ENCODE results near the gene DKC1. TPM values are rescaled to one million over a fixed set of nuclear protein-coding genes. Genes with fewer than 3 reads are reported as not detected.

DKC1 gene
- 54.4 and 61.9 TPM in 2 replicates for total RNA-seq (2014; rRNA removed; shearing (Covaris generic))
- polyA plus RNA-seq (2015; cell fraction: cytosol; rRNA removed): 76.5 and 78.4 TPM in 2 replicates
- polyA plus RNA-seq (2015; cell fraction: nucleus; rRNA removed): 132 and 198 TPM in 2 replicates

DNA sequence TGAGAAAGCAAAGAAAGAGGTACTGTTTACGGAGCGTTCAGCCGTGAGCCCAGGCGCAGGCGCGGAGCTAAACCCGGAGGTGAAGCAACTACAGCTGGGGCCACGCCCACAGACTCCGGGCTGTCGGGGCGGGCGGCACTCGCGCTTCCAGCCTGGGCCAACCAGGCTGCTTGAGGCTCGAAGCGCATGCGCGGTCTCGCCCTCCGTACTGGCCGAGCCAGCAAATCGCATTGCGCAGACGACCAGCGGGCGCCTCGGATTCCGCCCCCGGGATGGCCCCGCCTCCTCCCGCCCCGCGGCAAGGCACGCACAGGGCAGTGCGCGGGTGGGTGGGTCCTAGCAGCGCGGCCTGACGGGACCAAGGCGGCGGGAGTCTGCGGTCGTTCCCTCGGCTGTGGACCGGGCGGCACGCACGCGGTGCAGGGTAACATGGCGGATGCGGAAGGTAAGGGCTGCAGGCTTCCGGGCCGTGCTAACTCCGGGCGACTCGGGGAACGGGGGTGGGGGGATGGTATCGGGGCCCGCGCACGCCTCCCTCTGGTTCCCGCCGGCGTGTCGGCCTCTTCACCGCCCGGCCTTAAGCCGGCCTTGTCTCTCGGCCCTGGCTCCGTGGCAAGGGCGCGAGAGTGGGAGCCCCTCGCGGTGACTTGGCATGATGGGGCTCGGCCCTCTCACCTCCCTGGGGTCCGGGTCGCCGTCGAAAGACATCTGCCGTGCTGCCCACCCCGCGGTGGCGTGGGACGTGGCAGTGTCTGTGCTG lies at the start of gene DKC1:
Gene DKC1, plus strand, starts transcription at position 328 of the 760 bp plus-strand sequence. Its CDS starts 102 bp downstream, at position 430.
- in situ Hi-C loops (cut with HindIII; ENCODE audit: low pct_unique_long_range_greater_than_20kb, low sequenced_read_pairs): no loop called here
- DNase-seq (ENCODE audit: low read depth, low spot score): peak; percentile 94

DNA sequence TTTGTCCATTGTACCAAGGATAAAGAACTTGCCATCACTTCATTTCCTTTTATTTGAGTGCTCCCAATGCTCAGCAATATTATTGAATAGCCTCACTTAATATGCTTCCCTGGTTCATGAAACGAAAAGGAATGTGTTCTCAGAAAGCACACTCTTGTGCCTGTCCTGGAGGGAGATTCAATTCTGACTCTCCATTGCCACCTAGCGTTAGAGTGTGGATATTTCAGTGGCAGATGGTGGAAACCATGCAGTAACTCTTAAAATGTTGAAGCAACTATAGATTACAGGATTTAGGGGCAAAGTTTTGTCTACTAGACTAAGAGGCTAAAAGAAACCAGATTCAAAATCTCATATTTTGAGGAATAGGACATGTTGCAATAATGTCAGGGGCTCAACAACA lies 47.7 kb upstream of the DKC1 start:
- peak; percentile 57 for DNase-seq (ENCODE audit: low read depth, low spot score)
- in situ Hi-C loops (cut with HindIII; ENCODE audit: low pct_unique_long_range_greater_than_20kb, low sequenced_read_pairs): no loop called here

GRCh38 chrX:154715825-154716224 lies 46.8 kb upstream of the DKC1 start:
- in situ Hi-C loops (cut with HindIII; ENCODE audit: low pct_unique_long_range_greater_than_20kb, low sequenced_read_pairs): no loop called here

GRCh38 chrX:154717824-154718223 lies 44.8 kb upstream of the DKC1 start:
- in situ Hi-C loops (cut with HindIII; ENCODE audit: low pct_unique_long_range_greater_than_20kb, low sequenced_read_pairs): no loop called here
- DNase-seq (ENCODE audit: low read depth, low spot score): peak; percentile 58

More at GRCh38 chrX:154715825-154716224, 46.8 kb upstream of the DKC1 start:
- no peak for DNase-seq (ENCODE audit: low read depth, low spot score)

DNA sequence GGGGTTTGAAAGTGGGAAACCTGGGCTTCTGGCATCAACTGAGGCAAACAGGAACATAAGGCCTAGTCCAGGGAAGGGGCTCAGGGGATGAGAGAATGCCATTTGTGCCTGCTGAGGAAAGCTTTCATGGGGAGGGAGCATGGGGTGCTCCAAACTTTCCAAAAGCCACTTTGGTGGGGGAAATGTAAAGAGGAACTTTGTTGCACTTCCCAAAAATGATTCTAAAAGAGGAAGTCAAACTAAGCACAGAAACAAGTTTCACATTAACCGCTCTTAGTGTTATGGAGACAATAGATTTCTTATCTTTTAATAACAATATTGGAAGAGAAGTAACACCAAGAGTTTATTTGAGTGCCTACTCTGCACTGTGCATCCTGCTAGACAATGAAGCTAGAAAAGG lies 44.0 kb upstream of the DKC1 start:
- in situ Hi-C loops (cut with HindIII; ENCODE audit: low pct_unique_long_range_greater_than_20kb, low sequenced_read_pairs): no loop called here
- no peak for DNase-seq (ENCODE audit: low read depth, low spot score)

GRCh38 chrX:154719132-154719675 lies 43.5 kb upstream of the DKC1 start:
- in situ Hi-C loops (cut with HindIII; ENCODE audit: low pct_unique_long_range_greater_than_20kb, low sequenced_read_pairs): no loop called here
- no peak for DNase-seq (ENCODE audit: low read depth, low spot score)

DNA sequence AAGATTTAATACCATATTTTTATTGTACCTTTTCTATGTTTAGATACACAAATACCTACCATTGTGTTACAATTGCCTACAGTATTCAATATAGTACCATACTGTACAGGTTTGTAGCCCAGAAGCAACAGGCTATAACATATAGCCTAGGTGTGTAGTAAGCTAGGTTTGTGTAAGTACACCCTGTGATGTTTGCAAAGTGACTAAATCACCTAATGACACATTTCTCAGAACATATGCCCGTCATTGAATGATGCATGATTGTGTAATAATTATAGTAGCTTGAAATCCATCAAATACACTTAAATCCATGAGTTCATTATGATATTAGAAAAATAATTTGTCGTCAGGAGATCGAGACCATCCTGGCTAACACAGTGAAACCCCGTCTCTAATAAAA lies 42.6 kb upstream of the DKC1 start:
- no peak for DNase-seq (ENCODE audit: low read depth, low spot score)
- in situ Hi-C loops (cut with HindIII; ENCODE audit: low pct_unique_long_range_greater_than_20kb, low sequenced_read_pairs): no loop called here

DNA sequence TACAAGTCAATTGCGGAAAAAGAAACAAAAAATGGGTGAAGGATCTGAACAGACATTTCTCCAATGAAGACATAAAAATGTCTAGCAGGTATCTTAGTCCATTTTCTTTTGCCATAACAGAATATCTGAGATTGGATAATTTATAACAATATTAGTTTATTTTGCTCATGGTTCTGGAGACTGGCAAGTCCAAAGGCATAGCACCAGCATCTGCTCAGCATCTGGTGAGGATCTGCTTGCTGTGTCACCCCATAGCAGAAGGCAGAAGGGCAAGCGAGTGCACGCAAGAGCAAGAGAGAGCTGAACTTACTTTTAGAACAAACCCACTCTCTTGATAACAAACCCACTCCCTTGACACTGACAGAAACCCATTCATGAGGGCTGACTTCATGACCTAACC lies 41.5 kb upstream of the DKC1 start:
- no peak for DNase-seq (ENCODE audit: low read depth, low spot score)
- in situ Hi-C loops (cut with HindIII; ENCODE audit: low pct_unique_long_range_greater_than_20kb, low sequenced_read_pairs): no loop called here

GRCh38 chrX:154724993-154725756 lies 37.5 kb upstream of the DKC1 start:
- in situ Hi-C loops (cut with HindIII; ENCODE audit: low pct_unique_long_range_greater_than_20kb, low sequenced_read_pairs): no loop called here
- DNase-seq (ENCODE audit: low read depth, low spot score): no peak

- in situ Hi-C loops (cut with HindIII; ENCODE audit: low pct_unique_long_range_greater_than_20kb, low sequenced_read_pairs): no loop called here
- no peak for DNase-seq (ENCODE audit: low read depth, low spot score)
Measured at GRCh38 chrX:154727418-154727817, 35.2 kb upstream of the DKC1 start.

GRCh38 chrX:154727871-154728270 lies 34.8 kb upstream of the DKC1 start:
- DNase-seq (ENCODE audit: low read depth, low spot score): no peak
- in situ Hi-C loops (cut with HindIII; ENCODE audit: low pct_unique_long_range_greater_than_20kb, low sequenced_read_pairs): no loop called here

GRCh38 chrX:154728431-154729190 lies 34.1 kb upstream of the DKC1 start:
- in situ Hi-C loops (cut with HindIII; ENCODE audit: low pct_unique_long_range_greater_than_20kb, low sequenced_read_pairs): no loop called here
- no peak for DNase-seq (ENCODE audit: low read depth, low spot score)

GRCh38 chrX:154729439-154729838 lies 33.2 kb upstream of the DKC1 start:
- in situ Hi-C loops (cut with HindIII; ENCODE audit: low pct_unique_long_range_greater_than_20kb, low sequenced_read_pairs): no loop called here
- no peak for DNase-seq (ENCODE audit: low read depth, low spot score)

DNA sequence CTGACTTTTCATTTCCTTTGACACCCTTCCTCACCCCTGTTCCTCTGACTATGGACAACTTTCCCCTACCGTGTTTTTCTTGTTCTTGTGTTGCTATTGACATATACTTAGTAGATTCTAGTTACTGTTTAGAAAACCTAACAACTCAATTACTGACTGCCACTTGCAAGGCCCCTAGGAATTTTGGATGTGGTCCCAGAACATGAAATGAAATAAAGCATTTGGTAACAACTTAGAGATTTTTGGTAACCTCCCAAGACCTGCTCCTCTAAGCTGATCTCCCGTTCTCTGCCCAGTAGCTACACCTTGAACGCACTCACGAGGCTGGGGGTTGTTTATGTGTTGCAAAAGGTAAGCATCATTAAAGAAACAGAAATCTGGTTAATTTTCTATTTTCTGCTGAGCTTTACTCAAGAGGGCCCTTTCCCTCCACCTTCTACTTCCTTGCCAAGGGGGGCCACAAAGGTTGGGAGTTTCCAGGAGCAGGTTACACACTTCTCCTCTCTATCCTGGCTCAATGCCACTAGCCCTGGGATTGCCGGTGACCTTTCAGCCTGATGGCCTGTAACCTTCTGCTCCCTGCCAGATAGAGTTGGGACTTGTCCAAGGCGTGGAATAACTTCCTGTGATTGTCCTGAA lies 32.3 kb upstream of the DKC1 start:
- in situ Hi-C loops (cut with HindIII; ENCODE audit: low pct_unique_long_range_greater_than_20kb, low sequenced_read_pairs): no loop called here
- DNase-seq (ENCODE audit: low read depth, low spot score): no peak

DNA sequence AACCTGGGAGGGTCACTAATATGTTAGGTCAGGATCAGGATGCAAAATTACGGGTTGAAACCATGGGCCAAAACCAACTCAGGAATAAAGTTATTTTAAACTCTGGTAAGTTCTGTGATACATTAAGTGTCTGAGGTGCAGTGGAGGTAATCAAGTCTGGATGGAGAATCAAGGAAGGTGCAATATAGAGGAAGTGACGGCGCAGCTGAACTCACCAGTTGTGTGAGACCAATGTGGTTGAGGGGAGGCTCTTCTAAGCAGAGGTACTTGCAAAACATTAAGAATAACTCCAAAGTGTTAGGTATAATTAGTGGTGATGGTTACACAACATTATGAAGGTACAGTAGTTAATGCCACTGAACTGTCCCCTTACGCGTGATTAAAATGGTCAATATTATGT lies 31.5 kb upstream of the DKC1 start:
- no peak for DNase-seq (ENCODE audit: low read depth, low spot score)
- in situ Hi-C loops (cut with HindIII; ENCODE audit: low pct_unique_long_range_greater_than_20kb, low sequenced_read_pairs): no loop called here

GRCh38 chrX:154731881-154732280 lies 30.8 kb upstream of the DKC1 start:
- no peak for DNase-seq (ENCODE audit: low read depth, low spot score)
- in situ Hi-C loops (cut with HindIII; ENCODE audit: low pct_unique_long_range_greater_than_20kb, low sequenced_read_pairs): no loop called here

DNA sequence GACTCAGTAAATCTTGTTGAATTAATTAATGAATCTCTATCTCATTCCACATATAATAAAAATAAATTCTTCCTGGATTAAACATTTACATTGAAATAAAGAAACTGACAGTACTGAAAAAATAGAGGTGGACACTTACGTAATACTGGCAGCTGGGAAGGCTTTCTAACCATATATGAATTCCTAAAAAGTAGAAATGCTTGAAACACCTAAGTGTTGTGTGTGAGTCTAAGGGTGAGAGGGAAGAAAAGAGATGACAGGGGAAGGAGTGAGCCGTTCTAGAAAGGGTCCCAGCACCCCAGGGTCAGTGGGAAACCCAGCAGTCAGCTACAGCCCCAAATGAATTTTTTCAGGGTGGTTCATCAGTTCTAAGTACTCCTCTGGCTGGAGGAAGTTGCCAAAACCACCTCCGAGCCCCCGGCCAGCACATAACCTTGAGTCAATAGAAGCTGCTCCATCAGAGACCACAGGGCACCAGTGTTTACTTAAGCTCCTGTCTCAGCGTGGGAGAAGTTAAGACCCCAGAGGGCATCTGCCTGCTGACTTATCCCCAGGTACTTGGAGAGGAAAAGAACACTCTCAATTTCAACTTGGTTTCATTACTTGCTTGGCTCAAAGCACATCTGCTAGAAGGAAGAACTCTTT lies 30.1 kb upstream of the DKC1 start:
- in situ Hi-C loops (cut with HindIII; ENCODE audit: low pct_unique_long_range_greater_than_20kb, low sequenced_read_pairs): no loop called here
- no peak for DNase-seq (ENCODE audit: low read depth, low spot score)

All from SK-MEL-5 (cell line).